SH-SY5Y (cell line): Measurements from ENCODE around the gene ENDOV.

Experiments
- GATA2 ChIP-seq: IDR thresholded peaks from 2 replicates; pipeline ENCODE4 v1.6.1; 2011; ENCODE audit warnings: mild to moderate bottlenecking, low read depth, low read length
- GATA3 ChIP-seq: IDR thresholded peaks from 2 replicates; pipeline ENCODE4 v1.6.1; 2011; ENCODE audit warnings: low read depth, mild to moderate bottlenecking, low read length, moderate library complexity

ENDOV gene

GRCh38 chr17:80468781-80469493 is 54.0 kb downstream of the ENDOV start:
- no peak for TF ChIP-seq GATA3
- TF ChIP-seq GATA2, result no peak

- TF ChIP-seq GATA2 (no peak), GATA3 (no peak)
Measured at GRCh38 chr17:80469667-80470066, 54.7 kb downstream of the ENDOV start.

GRCh38 chr17:80470603-80471002 is 55.6 kb downstream of the ENDOV start:
- TF ChIP-seq GATA2 (no peak), GATA3 (no peak)

GRCh38 chr17:80471922-80472321 is 57.0 kb downstream of the ENDOV start:
- no peak for TF ChIP-seq GATA3
- no peak for TF ChIP-seq GATA2

GRCh38 chr17:80472996-80473395 is 58.0 kb downstream of the ENDOV start:
- TF ChIP-seq GATA2 (no peak), GATA3 (no peak)

- TF ChIP-seq GATA3, result no peak
- TF ChIP-seq GATA2, result no peak
Measured at GRCh38 chr17:80473701-80474100, 58.7 kb downstream of the ENDOV start.

- TF ChIP-seq GATA2 (no peak), GATA3 (no peak)
Measured at GRCh38 chr17:80474231-80474960, 59.4 kb downstream of the ENDOV start.

GRCh38 chr17:80474961-80475909 is 60.3 kb downstream of the ENDOV start:
- TF ChIP-seq GATA3, result no peak
- no peak for TF ChIP-seq GATA2

- TF ChIP-seq GATA3, result no peak
- TF ChIP-seq GATA2, result no peak
Measured at GRCh38 chr17:80475910-80476876, 61.2 kb downstream of the ENDOV start, which contains the start of gene NPTX1. NPTX1 (minus strand) TSS chr17:80476607; CDS start chr17:80476446, 161 bp downstream.

GRCh38 chr17:80476877-80477646 is 62.1 kb downstream of the ENDOV start:
- no peak for TF ChIP-seq GATA2
- TF ChIP-seq GATA3, result no peak

- TF ChIP-seq GATA2 (no peak), GATA3 (no peak)
Measured at GRCh38 chr17:80477647-80478478, 62.9 kb downstream of the ENDOV start.
